C4-2B (cell line): ENCODE data around the gene BTBD17.

Experiments
- ZFX ChIP-seq: fragments of 450-650 bp; IDR thresholded peaks from 2 replicates; pipeline ENCODE4 v1.6.1; 2017
- TF ChIP-seq, protein P1 (sequence below): fragments of 450-650 bp; conservative IDR thresholded peaks from 2 replicates; pipeline ENCODE4 v1.5.1; 2017; ENCODE audit warnings: mild to moderate bottlenecking

DNA sequence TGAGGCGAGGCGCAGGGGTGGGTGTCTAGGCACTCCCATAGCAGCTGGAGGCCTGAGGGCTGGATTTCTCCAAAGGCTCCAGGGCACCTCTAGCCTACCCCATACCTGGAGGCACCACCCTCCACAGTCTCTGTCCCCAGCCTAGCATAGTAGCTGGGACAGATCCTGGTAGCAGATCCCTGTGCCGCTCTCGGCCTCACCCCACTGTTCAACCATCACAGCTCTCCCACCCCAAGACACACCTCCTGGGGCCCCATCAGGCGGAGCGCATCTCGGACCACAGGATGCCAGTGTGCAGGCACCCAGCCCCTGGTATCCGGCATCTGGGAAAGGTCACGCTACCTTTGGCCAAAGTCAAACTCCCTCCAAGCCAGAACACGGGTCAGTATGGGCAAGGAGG lies 7.1 kb downstream of the BTBD17 start:
- TF ChIP-seq, protein P1, sequence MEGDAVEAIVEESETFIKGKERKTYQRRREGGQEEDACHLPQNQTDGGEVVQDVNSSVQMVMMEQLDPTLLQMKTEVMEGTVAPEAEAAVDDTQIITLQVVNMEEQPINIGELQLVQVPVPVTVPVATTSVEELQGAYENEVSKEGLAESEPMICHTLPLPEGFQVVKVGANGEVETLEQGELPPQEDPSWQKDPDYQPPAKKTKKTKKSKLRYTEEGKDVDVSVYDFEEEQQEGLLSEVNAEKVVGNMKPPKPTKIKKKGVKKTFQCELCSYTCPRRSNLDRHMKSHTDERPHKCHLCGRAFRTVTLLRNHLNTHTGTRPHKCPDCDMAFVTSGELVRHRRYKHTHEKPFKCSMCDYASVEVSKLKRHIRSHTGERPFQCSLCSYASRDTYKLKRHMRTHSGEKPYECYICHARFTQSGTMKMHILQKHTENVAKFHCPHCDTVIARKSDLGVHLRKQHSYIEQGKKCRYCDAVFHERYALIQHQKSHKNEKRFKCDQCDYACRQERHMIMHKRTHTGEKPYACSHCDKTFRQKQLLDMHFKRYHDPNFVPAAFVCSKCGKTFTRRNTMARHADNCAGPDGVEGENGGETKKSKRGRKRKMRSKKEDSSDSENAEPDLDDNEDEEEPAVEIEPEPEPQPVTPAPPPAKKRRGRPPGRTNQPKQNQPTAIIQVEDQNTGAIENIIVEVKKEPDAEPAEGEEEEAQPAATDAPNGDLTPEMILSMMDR, result no peak
- no peak for TF ChIP-seq ZFX
